K562 (cell line): ENCODE data around the gene NABP1. TPM values are rescaled to one million over a fixed set of nuclear protein-coding genes. Genes with fewer than 3 reads are reported as not detected.

Experiments
- ATAC-seq: fragments of 200-7000 bp; cut with Tn5 transposase; 3 replicates; pipeline ENCODE4 v1.9.1; 2020; ENCODE audit warnings: moderate library complexity
- BruUV-seq: library from RNA; stranded (reverse); fragments of 400-500 nt; replicated peaks from 2 replicates; lab custom pipeline; 2021; lab: Mats Ljungman, UMichigan
- CTCF ChIA-PET: fragments of 300-600 bp; formaldehyde crosslinking; extraction: SDS; loops from one replicate; lab custom pipeline; 2021; ENCODE audit warnings: low intra/inter-chr PET ratio; lab: Yijun Ruan, JAX
- POLR2A ChIA-PET: fragments of 300-600, 350-650 bp; sonication (Branson Sonifier 250); formaldehyde crosslinking; extraction: SDS; loops from one replicate; lab custom pipeline; 2021; ENCODE audit warnings: antibody characterized with exemption, inconsistent platforms; lab: Yijun Ruan, JAX
- DNase-seq, 4 experiments: peaks; one replicate each; pipeline versions ENCODE4 v3.0.0 to v3.0.0-alpha.2; 2011 to 2018; ENCODE audit warnings: low spot score in 3 of 4, mixed read lengths in 3 of 4; ENCODE audit errors: extremely low read depth in 1 of 4
- FAIRE-seq: peaks from 2 replicates; lab custom pipeline; 2011; peaks lifted over from hg19 to GRCh38; lab: Jason Lieb, UNC
- H2AFZ ChIP-seq: 2 replicates; pipeline ENCODE4 v1.6.0; 2011; ENCODE audit warnings: low read depth, low read length, control low read depth, inconsistent platforms
- H3K27ac ChIP-seq: fragments of 200-600 bp; 3 replicates; pipeline ENCODE4 v1.8.0; 2011; ENCODE audit warnings: low read depth, mild to moderate bottlenecking, control low read depth, inconsistent platforms, low read length, moderate library complexity, mixed read lengths; ENCODE audit errors: extremely low read depth
- H3K27me3 ChIP-seq, 2 experiments: fragments of 300-600 bp in 1 of 2; 2 replicates in 1 of 2; 3 replicates in 1 of 2; pipeline versions ENCODE4 v1.6.0 to v1.8.0; 2011; ENCODE audit warnings: inconsistent platforms in 2 of 2, low read length in 2 of 2, mild to moderate bottlenecking in 1 of 2, mixed read lengths in 1 of 2, moderate library complexity in 1 of 2; ENCODE audit not compliant: control insufficient read depth in 2 of 2, insufficient read depth in 2 of 2
- H3K36me3 ChIP-seq: fragments of 300-600 bp; 3 replicates; pipeline ENCODE4 v1.8.0; 2011; ENCODE audit warnings: mild to moderate bottlenecking, low read length, inconsistent platforms; ENCODE audit not compliant: control insufficient read depth, insufficient read depth
- H3K4me1 ChIP-seq, 2 experiments: fragments of 200-600 bp in 1 of 2; replicated peaks in 1 of 2; 2 replicates in 1 of 2; 3 replicates in 1 of 2; pipeline versions ENCODE4 v1.5.1 to v1.8.0; 2011; ENCODE audit warnings: inconsistent platforms in 2 of 2, low read length in 2 of 2, mild to moderate bottlenecking in 1 of 2, mixed read lengths in 1 of 2, moderate library complexity in 1 of 2; ENCODE audit not compliant: control insufficient read depth in 2 of 2, insufficient read depth in 2 of 2
- H3K4me2 ChIP-seq: 2 replicates; pipeline ENCODE4 v1.6.1; 2011; ENCODE audit warnings: low read length, control low read depth, inconsistent platforms, mixed read lengths; ENCODE audit not compliant: insufficient read depth
- H3K4me3 ChIP-seq: fragments of 200-600 bp; sonication (generic), shearing (Covaris generic); 2 replicates; pipeline ENCODE4 v1.5.1; 2016; ENCODE audit warnings: control low read depth, inconsistent platforms
- H3K79me2 ChIP-seq: fragments of 200-600 bp; 3 replicates; pipeline ENCODE4 v1.8.0; 2011; ENCODE audit warnings: low read length, inconsistent platforms; ENCODE audit not compliant: control insufficient read depth, insufficient read depth
- H3K9ac ChIP-seq, 2 experiments: 2 replicates each; pipeline versions ENCODE4 v1.6.0 to v1.6.1; 2011; ENCODE audit warnings: low read depth in 2 of 2, low read length in 2 of 2, control low read depth in 1 of 2, inconsistent platforms in 1 of 2, mild to moderate bottlenecking in 1 of 2, mixed read lengths in 1 of 2; ENCODE audit not compliant: insufficient read depth in 1 of 2
- H3K9me1 ChIP-seq: one replicate; pipeline ENCODE4 v1.6.0; 2011; ENCODE audit warnings: inconsistent platforms, mild to moderate bottlenecking, low read length, moderate library complexity; ENCODE audit not compliant: control insufficient read depth, insufficient read depth
- H3K9me3 ChIP-seq: replicated peaks from 2 replicates; pipeline ENCODE4 v1.5.1; 2011; ENCODE audit warnings: low read depth, low read length, inconsistent platforms; ENCODE audit not compliant: control insufficient read depth, insufficient read depth
- H4K20me1 ChIP-seq: replicated peaks from 2 replicates; pipeline ENCODE4 v1.6.1; 2011; ENCODE audit warnings: low read length, inconsistent platforms, mixed read lengths; ENCODE audit not compliant: control insufficient read depth, insufficient read depth
- C11orf30 ChIP-seq: fragments of 450-650 bp; IDR thresholded peaks from 2 replicates; pipeline ENCODE4 v1.6.1; 2016; ENCODE audit warnings: low read depth, mild to moderate bottlenecking
- CBX5 ChIP-seq: IDR thresholded peaks from 2 replicates; pipeline ENCODE4 v1.6.1; 2014; ENCODE audit warnings: low read depth, borderline replicate concordance
- CXXC5 ChIP-seq: fragments of 250-450 bp; sonication (Bioruptor Pico); IDR thresholded peaks from 2 replicates; pipeline ENCODE4 v1.8.0; 2022; ENCODE audit warnings: inconsistent platforms, mild to moderate bottlenecking, moderate library complexity
- FOXJ2 ChIP-seq: fragments of 200-800 bp; sonication (Bioruptor generic); IDR thresholded peaks from 2 replicates; pipeline ENCODE4 v1.6.1; 2016; ENCODE audit warnings: missing genetic modification characterization, missing compliant biosample characterization
- HSF4 ChIP-seq: fragments of 250-450 bp; sonication (Bioruptor Pico); IDR thresholded peaks from 2 replicates; pipeline ENCODE4 v2.1.2; 2022; ENCODE audit warnings: mild to moderate bottlenecking, moderate library complexity, borderline replicate concordance
- MTA2 ChIP-seq: fragments of 450-650 bp; IDR thresholded peaks from 2 replicates; pipeline ENCODE4 v1.6.1; 2016; ENCODE audit warnings: low read depth
- PRPF4 ChIP-seq: fragments of 200-400 bp; formaldehyde crosslinking; IDR thresholded peaks from one replicate; pipeline ENCODE4 v1.6.1; 2017; ENCODE audit warnings: low read length, low read depth, mild to moderate bottlenecking; ENCODE audit not compliant: insufficient read depth, poor library complexity, severe bottlenecking
- SIX5 ChIP-seq, 2 experiments: IDR thresholded peaks; 2 replicates each; pipeline ENCODE4 v1.6.1; 2011; ENCODE audit warnings: low read length in 2 of 2, borderline replicate concordance in 1 of 2, low read depth in 1 of 2, mild to moderate bottlenecking in 1 of 2, moderate library complexity in 1 of 2; ENCODE audit not compliant: insufficient read depth in 1 of 2
- SNRNP70 ChIP-seq: fragments of 200-400 bp; formaldehyde crosslinking; optimal IDR thresholded peaks from 2 replicates; pipeline ENCODE3; 2017; ENCODE audit warnings: low read depth, low read length
- XRCC3 ChIP-seq: fragments of 450-650 bp; IDR thresholded peaks from 2 replicates; pipeline ENCODE4 v1.6.1; 2017; ENCODE audit warnings: mild to moderate bottlenecking, moderate library complexity
- ZKSCAN3 ChIP-seq: fragments of 250-450 bp; sonication (Bioruptor Pico); IDR thresholded peaks from 2 replicates; pipeline ENCODE4 v1.4.0; 2020
- ZNF3 ChIP-seq: fragments of 250-450 bp; sonication (Bioruptor Pico); IDR thresholded peaks from 2 replicates; pipeline ENCODE4 v1.5.0; 2021; ENCODE audit warnings: mild to moderate bottlenecking, moderate library complexity
- ZNF518B ChIP-seq: fragments of 250-450 bp; sonication (Bioruptor Pico); IDR thresholded peaks from 2 replicates; pipeline ENCODE4 v1.5.0; 2021; ENCODE audit warnings: mild to moderate bottlenecking, moderate library complexity
- WGBS: fragments of 100-300 bp; shearing (Covaris generic); methylation state at CpG from one replicate; pipeline ENCODE4 v1.1.6; 2016; ENCODE audit warnings: low coverage, mixed read lengths; ENCODE audit not compliant: insufficient coverage; ENCODE audit errors: missing lambda C conversion rate; 5-methylcytosine and 5-hydroxymethylcytosine counted together
- in situ Hi-C: fragments of 300-500 bp; cut with MboI; formaldehyde crosslinking; loops from 4 replicates; pipeline ENCODE4 v1.15.0; 2018; ENCODE audit warnings: inconsistent platforms, mixed read lengths
- intact Hi-C: fragments of 100-400 bp; cut with micrococcal nuclease; formaldehyde crosslinking; loops from 2 replicates; pipeline ENCODE4 v1.14.2; 2022
- polyA plus RNA-seq, 8 experiments: library from polyadenylated mRNA; depleted of rRNA in 4 of 8; stranded (reverse) in 5 of 8; unstranded in 3 of 8; fragments of >200 nt; fragmentation: Nextera tagmentation in 2 of 8; fragmentation: Illumina TruSeq in 1 of 8; extraction: Ambion mirVana in 2 of 8; extraction: Trizol in 1 of 8; gene quantifications; 2 replicates each; pipeline versions ENCODE4 v1.2.1 to v1.2.3, GENCODE V29; 2011 to 2014; ENCODE audit warnings: inconsistent platforms in 1 of 8, missing spikeins in 1 of 8
- total RNA-seq, 7 experiments: library from RNA; depleted of rRNA in 6 of 7; stranded (reverse); fragments of >200 nt in 6 of 7; fragmentation: Illumina TruSeq in 2 of 7; extraction: Trizol in 2 of 7; gene quantifications; 2 replicates each; pipeline versions ENCODE4 v1.2.1 to v1.2.3, GENCODE V29; 2011 to 2021; ENCODE audit warnings: low replicate concordance in 1 of 7
- TF ChIP-seq, protein P1 (sequence below), 2 experiments: fragments of 450-650 bp in 1 of 2; IDR thresholded peaks; 2 replicates each; pipeline ENCODE4 v1.6.1; 2011 to 2017; ENCODE audit warnings: low read depth in 2 of 2, antibody characterized with exemption in 1 of 2, borderline replicate concordance in 1 of 2, low read length in 1 of 2, mild to moderate bottlenecking in 1 of 2, mixed read lengths in 1 of 2; ENCODE audit not compliant: control insufficient read depth in 1 of 2
- TF ChIP-seq, protein P2 (sequence below): fragments of 250-450 bp; sonication (Bioruptor Pico); IDR thresholded peaks from 2 replicates; pipeline ENCODE4 v1.8.0; 2021; ENCODE audit warnings: mild to moderate bottlenecking, moderate library complexity

NABP1 gene
- total and polyA plus RNA-seq, 9 of the 15 experiments (the other 6 are each of a cell fraction or from before 2014, with no cell fraction given) = 12.8 to 44.0 (median 20.2) TPM

- ATAC-seq (no peak), DNase-seq (no peak), FAIRE-seq (no peak)
- no TSS peak for BruUV-seq
- Histone ChIP-seq H3K9me3 (no peaks in the 10 kb centered on the region), H3K4me3 (no peak overlapping the region; the same call in 1 of the 2 replicates), H3K27me3 (no peaks in the 10 kb centered on the region), H3K36me3 (peaks cover 63% of the 10 kb centered on the region), H4K20me1 (no peaks in the 10 kb centered on the region), H3K4me2 (peak overlapping the region; percentile 54; the same call in 1 of the 2 replicates), H3K4me1 (peaks cover 4 to 11% of the 10 kb centered on the region in 2 experiments; a peak in 2 of 5 replicates), H3K79me2 (peaks cover 60% of the 10 kb centered on the region), H3K9me1 (no peaks in the 10 kb centered on the region), H3K27ac (no peak overlapping the region; the same call in 2 of the 3 replicates), H2AFZ (no peak overlapping the region), H3K9ac (no peak overlapping the region)
- 81% methylated on average over 6 of the region's 6 CpGs for WGBS
- CTCF ChIA-PET = no interaction called here
- intact Hi-C loops (no loop called here), in situ Hi-C loops (loop anchor here (5.0 kb wide), 1 partner anchor 115 kb away; no protein-coding TSS in a partner anchor)
- POLR2A ChIA-PET = no interaction called here
- TF ChIP-seq, protein P1, sequence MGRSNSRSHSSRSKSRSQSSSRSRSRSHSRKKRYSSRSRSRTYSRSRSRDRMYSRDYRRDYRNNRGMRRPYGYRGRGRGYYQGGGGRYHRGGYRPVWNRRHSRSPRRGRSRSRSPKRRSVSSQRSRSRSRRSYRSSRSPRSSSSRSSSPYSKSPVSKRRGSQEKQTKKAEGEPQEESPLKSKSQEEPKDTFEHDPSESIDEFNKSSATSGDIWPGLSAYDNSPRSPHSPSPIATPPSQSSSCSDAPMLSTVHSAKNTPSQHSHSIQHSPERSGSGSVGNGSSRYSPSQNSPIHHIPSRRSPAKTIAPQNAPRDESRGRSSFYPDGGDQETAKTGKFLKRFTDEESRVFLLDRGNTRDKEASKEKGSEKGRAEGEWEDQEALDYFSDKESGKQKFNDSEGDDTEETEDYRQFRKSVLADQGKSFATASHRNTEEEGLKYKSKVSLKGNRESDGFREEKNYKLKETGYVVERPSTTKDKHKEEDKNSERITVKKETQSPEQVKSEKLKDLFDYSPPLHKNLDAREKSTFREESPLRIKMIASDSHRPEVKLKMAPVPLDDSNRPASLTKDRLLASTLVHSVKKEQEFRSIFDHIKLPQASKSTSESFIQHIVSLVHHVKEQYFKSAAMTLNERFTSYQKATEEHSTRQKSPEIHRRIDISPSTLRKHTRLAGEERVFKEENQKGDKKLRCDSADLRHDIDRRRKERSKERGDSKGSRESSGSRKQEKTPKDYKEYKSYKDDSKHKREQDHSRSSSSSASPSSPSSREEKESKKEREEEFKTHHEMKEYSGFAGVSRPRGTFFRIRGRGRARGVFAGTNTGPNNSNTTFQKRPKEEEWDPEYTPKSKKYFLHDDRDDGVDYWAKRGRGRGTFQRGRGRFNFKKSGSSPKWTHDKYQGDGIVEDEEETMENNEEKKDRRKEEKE (IDR thresholded peaks at IDR 0.05; ENCODE audit: borderline replicate concordance in 1 of 2, control insufficient read depth in 1 of 2, low read depth in 2 of 2, low read length in 1 of 2) = no peak
- no peak for TF ChIP-seq SNRNP70
- TF ChIP-seq CBX5 = no peak
- no peak for TF ChIP-seq MTA2
- no peak for TF ChIP-seq ZKSCAN3
- TF ChIP-seq SIX5 (IDR thresholded peaks at IDR 0.05; ENCODE audit: borderline replicate concordance in 1 of 2, insufficient read depth in 1 of 2, low read depth in 1 of 2, low read length in 2 of 2) = no peak
- no peak for TF ChIP-seq PRPF4
- TF ChIP-seq ZNF518B (CRISPR knock-in tag) = no peak
- no peak for TF ChIP-seq ZNF3 (CRISPR knock-in tag)
- TF ChIP-seq C11orf30 = no peak
- TF ChIP-seq FOXJ2 (tag) = no peak
- TF ChIP-seq HSF4 = no peak
- TF ChIP-seq XRCC3 = no peak
- TF ChIP-seq, protein P2, sequence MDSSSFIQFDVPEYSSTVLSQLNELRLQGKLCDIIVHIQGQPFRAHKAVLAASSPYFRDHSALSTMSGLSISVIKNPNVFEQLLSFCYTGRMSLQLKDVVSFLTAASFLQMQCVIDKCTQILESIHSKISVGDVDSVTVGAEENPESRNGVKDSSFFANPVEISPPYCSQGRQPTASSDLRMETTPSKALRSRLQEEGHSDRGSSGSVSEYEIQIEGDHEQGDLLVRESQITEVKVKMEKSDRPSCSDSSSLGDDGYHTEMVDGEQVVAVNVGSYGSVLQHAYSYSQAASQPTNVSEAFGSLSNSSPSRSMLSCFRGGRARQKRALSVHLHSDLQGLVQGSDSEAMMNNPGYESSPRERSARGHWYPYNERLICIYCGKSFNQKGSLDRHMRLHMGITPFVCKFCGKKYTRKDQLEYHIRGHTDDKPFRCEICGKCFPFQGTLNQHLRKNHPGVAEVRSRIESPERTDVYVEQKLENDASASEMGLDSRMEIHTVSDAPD (CRISPR knock-in tag) = no peak
- TF ChIP-seq CXXC5 = no peak
These were observed 4.2 kb downstream of the NABP1 start for GRCh38 chr2:191682126-191682525.
